Measurements from ENCODE around the gene DHODH.

DNA sequence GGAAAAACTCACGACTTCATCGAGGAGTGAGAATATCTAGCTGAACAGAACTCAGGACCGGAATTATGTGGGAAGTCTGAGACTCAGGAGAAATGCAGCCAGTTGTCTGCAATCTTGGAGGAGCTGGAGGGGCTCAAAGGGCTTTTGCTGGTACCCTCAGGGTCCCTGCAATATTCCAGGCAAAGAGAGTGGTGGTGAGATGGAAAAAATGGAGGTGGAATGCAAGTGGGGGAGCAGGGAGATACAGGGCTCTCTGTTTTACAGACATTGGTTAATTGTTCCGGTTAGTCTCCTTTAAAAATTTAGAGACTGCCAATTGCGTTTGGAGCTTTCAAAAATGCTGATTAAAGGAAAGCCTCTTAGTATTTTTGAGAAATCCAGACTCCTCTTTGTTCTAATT lies 27.6 kb downstream of the DHODH start:
- TF ChIP-seq, protein P1, sequence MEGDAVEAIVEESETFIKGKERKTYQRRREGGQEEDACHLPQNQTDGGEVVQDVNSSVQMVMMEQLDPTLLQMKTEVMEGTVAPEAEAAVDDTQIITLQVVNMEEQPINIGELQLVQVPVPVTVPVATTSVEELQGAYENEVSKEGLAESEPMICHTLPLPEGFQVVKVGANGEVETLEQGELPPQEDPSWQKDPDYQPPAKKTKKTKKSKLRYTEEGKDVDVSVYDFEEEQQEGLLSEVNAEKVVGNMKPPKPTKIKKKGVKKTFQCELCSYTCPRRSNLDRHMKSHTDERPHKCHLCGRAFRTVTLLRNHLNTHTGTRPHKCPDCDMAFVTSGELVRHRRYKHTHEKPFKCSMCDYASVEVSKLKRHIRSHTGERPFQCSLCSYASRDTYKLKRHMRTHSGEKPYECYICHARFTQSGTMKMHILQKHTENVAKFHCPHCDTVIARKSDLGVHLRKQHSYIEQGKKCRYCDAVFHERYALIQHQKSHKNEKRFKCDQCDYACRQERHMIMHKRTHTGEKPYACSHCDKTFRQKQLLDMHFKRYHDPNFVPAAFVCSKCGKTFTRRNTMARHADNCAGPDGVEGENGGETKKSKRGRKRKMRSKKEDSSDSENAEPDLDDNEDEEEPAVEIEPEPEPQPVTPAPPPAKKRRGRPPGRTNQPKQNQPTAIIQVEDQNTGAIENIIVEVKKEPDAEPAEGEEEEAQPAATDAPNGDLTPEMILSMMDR (IDR thresholded peaks at IDR 0.05), result no peak
- TF ChIP-seq EP300 (IDR thresholded peaks at IDR 0.05) (no peak), POLR2A (IDR thresholded peaks at IDR 0.05) (no peak)

Measured in tibial nerve (tissue), 4 donors.